RWPE2 (cell line): ENCODE measurements around the gene HNRNPF.

Experiments
- ATAC-seq: fragments of 200-7000 bp; cut with Tn5 transposase; 3 replicates; pipeline ENCODE4 v1.9.1; 2021; ENCODE audit warnings: low read depth
- DNase-seq: peaks from one replicate; pipeline ENCODE4 v3.0.0-alpha.2; 2020; ENCODE audit warnings: low spot score
- H3K27ac ChIP-seq: fragments of 450-650 bp; 2 replicates; pipeline ENCODE4 v1.5.1; 2017; ENCODE audit warnings: mild to moderate bottlenecking; ENCODE audit not compliant: poor library complexity, severe bottlenecking
- H3K27me3 ChIP-seq: fragments of 250-450 bp; sonication (Bioruptor Pico); 2 replicates; pipeline ENCODE4 v1.5.1; 2021; ENCODE audit warnings: mild to moderate bottlenecking, moderate library complexity; ENCODE audit not compliant: insufficient read depth, poor library complexity, severe bottlenecking
- H3K36me3 ChIP-seq: fragments of 250-450 bp; sonication (Bioruptor Pico); 2 replicates; pipeline ENCODE4 v1.5.1; 2020; ENCODE audit warnings: low read depth, mild to moderate bottlenecking, moderate library complexity
- H3K4me1 ChIP-seq: fragments of 250-450 bp; sonication (Bioruptor Pico); 2 replicates; pipeline ENCODE4 v1.5.1; 2021; ENCODE audit warnings: mild to moderate bottlenecking, moderate library complexity; ENCODE audit not compliant: insufficient read depth, poor library complexity, severe bottlenecking
- H3K4me3 ChIP-seq: fragments of 250-450 bp; sonication (Bioruptor Pico); 2 replicates; pipeline ENCODE4 v1.5.1; 2021; ENCODE audit warnings: mild to moderate bottlenecking, moderate library complexity; ENCODE audit not compliant: severe bottlenecking
- H3K9me3 ChIP-seq: fragments of 250-450 bp; sonication (Bioruptor Pico); 2 replicates; pipeline ENCODE4 v1.5.1; 2021; ENCODE audit warnings: mild to moderate bottlenecking, moderate library complexity; ENCODE audit not compliant: severe bottlenecking
- TF ChIP-seq, protein P1 (sequence below): fragments of 450-650 bp; IDR thresholded peaks from one replicate; pipeline ENCODE4 v1.5.1; 2017; ENCODE audit warnings: mild to moderate bottlenecking, moderate library complexity; ENCODE audit not compliant: poor library complexity, severe bottlenecking

Gene HNRNPF

DNA sequence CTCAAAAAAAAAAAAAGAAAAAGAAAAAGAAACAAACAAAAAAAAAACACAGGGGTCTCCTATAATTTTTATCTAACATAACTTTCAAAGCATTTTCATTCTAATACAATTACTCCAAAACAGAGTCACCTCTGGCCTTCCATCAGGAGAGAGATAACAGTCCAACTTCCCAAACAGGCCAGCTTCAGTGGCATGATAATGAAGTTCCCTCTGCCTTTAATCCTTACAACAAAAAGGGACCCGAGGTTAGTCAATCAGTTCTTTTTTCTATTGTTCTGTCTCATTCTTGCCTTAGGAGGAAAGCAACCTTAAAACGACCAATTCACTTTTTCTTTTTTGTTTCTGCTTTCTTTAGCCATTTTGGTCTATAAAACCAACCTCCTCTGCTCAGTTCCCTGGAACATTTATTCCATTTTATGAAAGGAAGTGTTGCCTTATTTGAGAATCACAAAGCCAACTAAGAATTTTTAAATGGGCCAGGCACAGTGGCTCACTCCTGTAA lies 54.1 kb downstream of the HNRNPF start:
- Histone ChIP-seq H3K36me3 (no peaks in the 10 kb centered on the region), H3K27ac (peak overlapping the region; percentile 66), H3K4me3 (no peak overlapping the region), H3K9me3 (no peaks in the 10 kb centered on the region), H3K27me3 (no peaks in the 10 kb centered on the region), H3K4me1 (peaks cover 10% of the 10 kb centered on the region)
- ATAC-seq (no peak), DNase-seq (no peak)
- TF ChIP-seq, protein P1, sequence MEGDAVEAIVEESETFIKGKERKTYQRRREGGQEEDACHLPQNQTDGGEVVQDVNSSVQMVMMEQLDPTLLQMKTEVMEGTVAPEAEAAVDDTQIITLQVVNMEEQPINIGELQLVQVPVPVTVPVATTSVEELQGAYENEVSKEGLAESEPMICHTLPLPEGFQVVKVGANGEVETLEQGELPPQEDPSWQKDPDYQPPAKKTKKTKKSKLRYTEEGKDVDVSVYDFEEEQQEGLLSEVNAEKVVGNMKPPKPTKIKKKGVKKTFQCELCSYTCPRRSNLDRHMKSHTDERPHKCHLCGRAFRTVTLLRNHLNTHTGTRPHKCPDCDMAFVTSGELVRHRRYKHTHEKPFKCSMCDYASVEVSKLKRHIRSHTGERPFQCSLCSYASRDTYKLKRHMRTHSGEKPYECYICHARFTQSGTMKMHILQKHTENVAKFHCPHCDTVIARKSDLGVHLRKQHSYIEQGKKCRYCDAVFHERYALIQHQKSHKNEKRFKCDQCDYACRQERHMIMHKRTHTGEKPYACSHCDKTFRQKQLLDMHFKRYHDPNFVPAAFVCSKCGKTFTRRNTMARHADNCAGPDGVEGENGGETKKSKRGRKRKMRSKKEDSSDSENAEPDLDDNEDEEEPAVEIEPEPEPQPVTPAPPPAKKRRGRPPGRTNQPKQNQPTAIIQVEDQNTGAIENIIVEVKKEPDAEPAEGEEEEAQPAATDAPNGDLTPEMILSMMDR = no peak

DNA sequence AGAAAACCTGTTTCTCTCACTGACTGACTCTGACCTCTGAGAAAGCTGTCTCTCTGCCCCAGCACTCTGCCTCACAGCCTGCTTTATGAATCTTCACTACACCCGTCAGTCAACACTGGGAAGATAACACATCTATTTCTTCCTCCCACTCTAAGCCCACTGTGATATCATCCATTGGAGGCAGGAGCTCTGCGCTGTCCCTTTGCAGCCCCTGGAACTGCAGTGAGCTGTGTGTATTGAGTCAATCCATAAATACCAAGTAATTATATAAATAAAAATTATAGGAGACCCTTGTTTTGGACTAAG lies 54.7 kb downstream of the HNRNPF start:
- Histone ChIP-seq H3K36me3 (no peaks in the 10 kb centered on the region), H3K27ac (no peak overlapping the region), H3K9me3 (no peaks in the 10 kb centered on the region), H3K27me3 (no peaks in the 10 kb centered on the region), H3K4me3 (no peak overlapping the region), H3K4me1 (peaks cover 10% of the 10 kb centered on the region)
- no peak for DNase-seq
- no peak for ATAC-seq
- TF ChIP-seq, protein P1 = no peak

DNA sequence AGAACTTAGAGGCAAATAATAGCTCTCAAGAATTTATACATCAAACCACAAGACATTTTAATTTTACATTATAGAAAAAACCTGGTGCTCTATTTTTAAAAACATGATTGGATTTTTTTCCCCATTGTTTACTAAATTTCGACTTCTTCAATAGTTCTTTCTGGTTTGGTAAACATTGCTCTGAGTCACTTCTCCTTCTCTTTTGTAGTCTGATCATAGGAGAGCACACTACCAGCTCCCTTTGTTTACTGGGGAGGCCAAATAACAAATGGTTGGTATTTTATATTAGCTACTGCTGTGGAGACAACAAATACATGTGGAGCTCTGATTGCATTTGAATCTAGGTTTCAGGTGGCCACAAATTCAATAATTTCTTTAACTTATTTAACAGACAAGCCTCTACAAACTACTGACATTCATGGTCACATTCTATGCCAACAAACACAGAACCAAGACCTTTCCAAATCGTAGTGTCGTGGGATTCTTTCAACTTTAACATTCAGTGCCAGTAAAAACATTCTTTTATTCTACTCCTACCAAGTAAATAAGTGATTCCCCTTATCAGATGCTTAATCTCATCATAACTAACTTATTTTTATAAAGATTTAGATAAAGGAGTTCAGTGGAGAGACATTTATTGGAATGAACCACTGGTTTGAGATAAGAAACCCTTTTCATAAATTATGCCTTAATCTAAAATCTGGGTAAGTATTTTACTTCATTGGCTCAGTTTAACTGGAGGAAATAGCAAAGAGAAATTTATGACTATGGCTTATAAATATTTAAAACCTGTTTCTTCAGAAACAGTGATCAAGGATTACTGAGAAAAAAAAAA lies 55.3 kb downstream of the HNRNPF start:
- TF ChIP-seq, protein P1 = no peak
- H3K9me3 ChIP-seq = no peaks in the 10 kb centered on the region
- no peak for ATAC-seq
- DNase-seq = no peak
- H3K27me3 ChIP-seq = no peaks in the 10 kb centered on the region
- H3K4me1 ChIP-seq = peaks cover 10% of the 10 kb centered on the region
- H3K4me3 ChIP-seq = no peak overlapping the region
- H3K27ac ChIP-seq = no peak overlapping the region
- no peaks in the 10 kb centered on the region for H3K36me3 ChIP-seq

DNA sequence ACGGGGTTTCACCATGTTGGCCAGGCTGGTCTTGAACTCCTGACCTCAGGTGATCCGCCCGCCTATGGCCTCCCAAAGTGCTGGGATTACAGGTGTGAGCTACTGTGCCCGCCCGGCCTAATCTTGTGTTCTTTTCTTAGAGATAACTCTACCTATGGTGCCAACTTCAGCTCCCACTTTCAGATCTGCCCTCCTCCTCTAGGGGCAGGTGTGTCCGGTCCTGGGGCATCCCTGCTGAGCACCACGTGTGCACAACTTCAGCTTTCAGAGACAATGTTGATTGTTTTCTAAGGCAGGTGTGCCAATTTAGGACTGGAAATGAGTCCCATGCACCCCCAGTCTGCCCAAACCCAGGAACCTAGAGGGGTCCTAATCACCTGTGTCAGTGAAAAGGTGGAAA lies 56.0 kb downstream of the HNRNPF start:
- Histone ChIP-seq H3K9me3 (no peaks in the 10 kb centered on the region), H3K27ac (no peak overlapping the region)
- TF ChIP-seq, protein P1 = no peak

DNA sequence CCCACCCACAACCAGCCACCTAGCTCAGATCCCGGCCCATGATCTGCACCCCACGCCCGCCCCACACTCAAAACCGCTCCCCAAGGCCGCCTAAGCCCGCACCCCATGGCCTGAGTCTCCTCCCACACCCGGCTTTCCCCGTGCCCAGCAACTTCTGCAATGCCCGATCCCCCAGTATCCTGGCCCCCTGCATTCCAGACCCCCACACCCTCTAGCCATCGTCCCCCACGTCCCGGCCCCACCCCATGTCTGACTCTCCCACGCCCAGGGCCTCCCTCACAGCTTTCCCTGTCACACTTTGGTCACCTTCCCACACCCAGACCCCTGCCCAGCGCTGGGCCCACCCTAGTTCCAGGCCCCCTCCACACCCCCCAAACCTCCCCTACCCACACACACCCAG lies 57.7 kb downstream of the HNRNPF start:
- Histone ChIP-seq H3K27me3 (no peaks in the 10 kb centered on the region), H3K4me1 (peaks cover 7% of the 10 kb centered on the region), H3K27ac (no peak overlapping the region), H3K36me3 (no peaks in the 10 kb centered on the region), H3K9me3 (no peaks in the 10 kb centered on the region), H3K4me3 (no peak overlapping the region)
- DNase-seq = no peak
- ATAC-seq = no peak
- TF ChIP-seq, protein P1 = no peak

More for the DNA sequence above, 56.0 kb downstream of the HNRNPF start:
- Histone ChIP-seq H3K4me1 (peaks cover 10% of the 10 kb centered on the region), H3K4me3 (no peak overlapping the region), H3K36me3 (no peaks in the 10 kb centered on the region), H3K27me3 (no peaks in the 10 kb centered on the region)
- ATAC-seq = no peak
- no peak for DNase-seq
